HepG2 (cell line): ENCODE measurements around the gene SLC22A7. TPM values are rescaled to one million over a fixed set of nuclear protein-coding genes. Genes with fewer than 3 reads are reported as not detected.

ENCODE experiments used
- ARID2 ChIP-seq: sonication (generic); formaldehyde crosslinking; IDR thresholded peaks from 2 replicates; pipeline ENCODE4 v1.8.1; 2022; ENCODE audit warnings: mild to moderate bottlenecking, missing genetic modification reagents, borderline replicate concordance
- ATM ChIP-seq: fragments of 450-650 bp; IDR thresholded peaks from 2 replicates; pipeline ENCODE4 v1.7.1; 2017; ENCODE audit warnings: mild to moderate bottlenecking, borderline replicate concordance
- CBX5 ChIP-seq: sonication (generic); formaldehyde crosslinking; IDR thresholded peaks from 2 replicates; pipeline ENCODE4 v1.4.0; 2020; ENCODE audit warnings: missing genetic modification reagents, borderline replicate concordance
- DRAP1 ChIP-seq: IDR thresholded peaks from 2 replicates; pipeline ENCODE4 v1.6.1; 2016; ENCODE audit warnings: missing genetic modification reagents, missing compliant biosample characterization
- HNF1A ChIP-seq, 2 experiments: sonication (generic) in 1 of 2; formaldehyde crosslinking in 1 of 2; IDR thresholded peaks; 2 replicates each; pipeline versions ENCODE4 v1.4.0 to v1.6.1; 2016 to 2020; ENCODE audit warnings: borderline replicate concordance in 1 of 2, low read depth in 1 of 2, mild to moderate bottlenecking in 1 of 2, missing genetic modification reagents in 1 of 2
- IKZF1 ChIP-seq: fragments of 450-650 bp; IDR thresholded peaks from 2 replicates; pipeline ENCODE4 v1.7.1; 2016
- MAFF ChIP-seq: IDR thresholded peaks from 2 replicates; pipeline ENCODE4 v1.6.1; 2011; ENCODE audit warnings: low read depth, low read length, improper control_type of control experiment
- MBNL3 ChIP-seq: fragments of 250-450 bp; sonication (Bioruptor Pico); conservative IDR thresholded peaks from 2 replicates; pipeline ENCODE4 v1.8.0; 2022; ENCODE audit warnings: mild to moderate bottlenecking, inconsistent platforms
- PAF1 ChIP-seq: IDR thresholded peaks from 2 replicates; pipeline ENCODE4 v1.6.1; 2016; ENCODE audit warnings: missing genetic modification reagents, missing compliant biosample characterization
- SAP130 ChIP-seq: IDR thresholded peaks from 2 replicates; pipeline ENCODE4 v1.6.1; 2016; ENCODE audit warnings: low read depth
- YEATS2 ChIP-seq: sonication (generic); formaldehyde crosslinking; IDR thresholded peaks from 2 replicates; pipeline ENCODE4 v1.4.0; 2020; ENCODE audit warnings: missing genetic modification reagents, borderline replicate concordance
- ZNF274 ChIP-seq: sonication (generic); formaldehyde crosslinking; IDR thresholded peaks from 2 replicates; pipeline ENCODE4 v1.5.1; 2020; ENCODE audit warnings: mild to moderate bottlenecking, missing genetic modification reagents
- ZNF317 ChIP-seq: sonication (generic); formaldehyde crosslinking; IDR thresholded peaks from 2 replicates; pipeline ENCODE4 v1.5.0; 2020; ENCODE audit warnings: mild to moderate bottlenecking, missing genetic modification reagents
- ZNF646 ChIP-seq: sonication (generic); formaldehyde crosslinking; IDR thresholded peaks from 2 replicates; pipeline ENCODE4 v1.9.0; 2021; ENCODE audit warnings: mild to moderate bottlenecking, missing genetic modification reagents
- ZNF891 ChIP-seq: sonication (generic); formaldehyde crosslinking; IDR thresholded peaks from 2 replicates; pipeline ENCODE4 v1.5.0; 2020; ENCODE audit warnings: mild to moderate bottlenecking, missing genetic modification reagents
- polyA plus RNA-seq, 8 experiments: library from polyadenylated mRNA; depleted of rRNA in 3 of 8; stranded (reverse) in 7 of 8; unstranded in 1 of 8; fragments of >200 nt; fragmentation: Illumina TruSeq in 4 of 8; extraction: Trizol in 4 of 8; gene quantifications; 2 replicates each; pipeline versions ENCODE4 v1.2.1 to v1.2.3, GENCODE V29; 2011 to 2016; ENCODE audit warnings: low read depth in 4 of 8, missing spikeins in 1 of 8, mixed read lengths in 1 of 8; ENCODE audit not compliant: insufficient read depth in 1 of 8
- total RNA-seq, 5 experiments: library from RNA; depleted of rRNA; stranded (reverse); fragments of >200 nt; fragmentation: Illumina TruSeq; extraction: Trizol; gene quantifications; 2 replicates each; pipeline ENCODE4 v1.2.3, GENCODE V29; 2016; ENCODE audit warnings: low read depth in 1 of 5

Gene SLC22A7
- total and polyA plus RNA-seq, 2 of the 13 experiments (the other 11 are each of a cell fraction or from before 2014, with no cell fraction given) = 5.3 to 22.6 TPM

GRCh38 chr6:43297644-43298564 is at the start of gene SLC22A7 (continued):
- no peak; the same call in 1 of the 2 replicates for TF ChIP-seq ZNF646
- no peak for TF ChIP-seq SAP130
- no peak for TF ChIP-seq CBX5 (CRISPR knock-in tag)
- peak; percentile 94 for TF ChIP-seq ZNF891 (CRISPR knock-in tag)
- TF ChIP-seq ZNF317 = no peak
- no peak; the same call in 1 of the 2 replicates for TF ChIP-seq ZNF274 (CRISPR knock-in tag)
- no peak for TF ChIP-seq ARID2 (CRISPR knock-in tag)
- no peak for TF ChIP-seq HNF1A (IDR thresholded peaks at IDR 0.05; ENCODE audit: low read depth)
- no peak for TF ChIP-seq HNF1A (CRISPR knock-in tag; IDR thresholded peaks at IDR 0.05; ENCODE audit: borderline replicate concordance)
- TF ChIP-seq IKZF1 = no peak
- TF ChIP-seq DRAP1 (CRISPR knock-in tag) = peak; percentile 28; the same call in 1 of the 2 replicates
- TF ChIP-seq ATM = no peak
- TF ChIP-seq MAFF = no peak
- TF ChIP-seq PAF1 (CRISPR knock-in tag) = no peak
- no peak for TF ChIP-seq YEATS2 (CRISPR knock-in tag)
- no peak for TF ChIP-seq MBNL3 (CRISPR knock-in tag)
